ENCODE data around the gene THY1.
"Not testable (repeated sequence)": the region's sequence is repeated elsewhere in the genome, so short reads cannot be mapped to it uniquely, and the experiment has no call there.

The THY1 gene

GRCh38 chr11:119445379-119445778 is 22.4 kb upstream of the THY1 start:
- DNase-seq, result no peak

DNA sequence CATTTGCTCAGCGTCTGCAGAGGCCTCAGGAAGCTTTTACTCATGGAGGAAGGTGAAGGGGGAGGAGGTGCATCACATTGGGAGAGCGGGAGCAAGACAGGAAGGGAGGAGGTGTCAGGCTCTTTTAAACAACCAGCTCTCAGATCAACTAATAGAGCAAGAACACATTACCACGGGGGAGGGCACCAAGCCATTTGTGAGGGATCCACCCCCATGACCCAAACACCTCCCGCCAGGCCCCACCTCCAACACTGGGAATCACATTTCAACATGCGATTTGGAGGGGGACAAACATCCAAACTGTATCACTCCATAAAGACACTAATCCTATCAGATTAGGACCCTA is 18.9 kb upstream of the THY1 start:
- DNase-seq, result no peak

DNA sequence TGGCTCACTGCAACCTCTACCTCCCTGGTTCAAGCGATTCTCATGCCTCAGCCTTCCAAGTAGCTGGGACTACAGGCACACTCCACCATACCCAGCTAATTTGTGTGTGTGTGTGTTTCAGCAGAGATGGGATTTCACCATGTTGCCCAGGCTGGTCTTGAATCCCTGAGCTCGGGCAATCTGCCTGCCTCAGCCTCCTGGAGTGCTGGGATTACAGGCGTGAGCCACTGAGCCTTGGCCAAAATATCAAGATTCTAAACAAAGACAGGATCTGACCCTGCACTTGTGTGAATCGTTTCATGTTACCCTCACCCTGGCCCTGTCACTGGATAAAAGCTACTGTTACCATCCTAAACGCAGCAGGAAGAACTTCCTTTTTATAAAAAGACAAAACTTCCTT is 15.6 kb upstream of the THY1 start:
- no peak for DNase-seq

DNA sequence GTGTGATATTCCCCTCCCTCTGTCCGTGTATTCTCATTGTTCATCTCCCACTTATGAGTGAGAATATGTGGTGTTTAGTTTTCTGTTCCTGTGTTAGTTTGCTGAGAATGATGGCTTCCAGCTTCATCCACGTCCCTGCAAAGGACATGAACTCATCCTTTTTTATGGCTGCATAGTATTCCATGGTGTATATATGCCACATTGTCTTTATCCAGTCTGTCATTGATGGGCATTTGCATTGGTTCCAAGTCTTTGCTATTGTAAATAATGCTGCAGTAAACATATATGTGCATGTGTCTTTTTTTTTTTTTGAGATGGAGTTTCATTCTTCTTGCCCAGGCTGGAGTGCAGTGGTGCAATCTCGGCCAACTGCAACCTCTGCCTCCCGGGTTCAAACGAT is 14.5 kb upstream of the THY1 start:
- not testable (repeated sequence) for DNase-seq

- DNase-seq, result no peak
Measured at GRCh38 chr11:119436711-119437110, 13.7 kb upstream of the THY1 start.

GRCh38 chr11:119436093-119436492 is 13.1 kb upstream of the THY1 start:
- DNase-seq, result no peak

DNA sequence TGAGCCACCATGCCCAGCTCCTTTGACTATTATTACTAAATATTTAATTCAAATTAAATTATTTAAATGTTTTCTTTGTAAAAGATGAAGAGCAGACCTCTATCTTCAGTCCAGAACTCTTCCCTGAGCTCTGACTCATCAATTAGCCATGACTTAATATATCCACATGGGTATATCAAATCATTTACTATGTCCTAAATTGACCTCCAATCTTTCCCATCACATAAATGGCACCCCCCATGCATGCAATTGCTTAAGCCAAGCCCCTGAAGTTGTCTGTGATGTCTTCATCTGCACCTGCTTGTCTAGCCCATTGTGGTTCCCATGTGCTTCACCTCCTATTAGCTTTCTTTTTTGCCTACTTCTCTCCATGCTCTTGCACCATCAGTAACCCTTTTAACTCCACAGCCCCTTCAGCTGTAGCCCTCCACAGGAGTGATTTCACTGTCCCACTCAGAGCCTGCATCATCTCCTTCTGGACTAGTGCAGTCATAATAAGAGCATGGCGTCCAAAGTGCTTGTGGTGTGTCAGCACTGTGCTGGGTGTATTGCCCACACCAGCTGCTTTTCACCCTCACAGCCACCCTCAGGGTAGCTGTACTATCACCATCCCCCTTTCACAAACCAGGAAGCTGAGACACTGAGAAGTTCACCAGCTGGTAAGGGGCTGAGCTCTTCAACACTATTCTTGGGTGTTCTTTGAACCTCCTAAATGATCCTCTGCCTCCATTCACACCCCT is 11.8 kb upstream of the THY1 start:
- no peak for DNase-seq

DNA sequence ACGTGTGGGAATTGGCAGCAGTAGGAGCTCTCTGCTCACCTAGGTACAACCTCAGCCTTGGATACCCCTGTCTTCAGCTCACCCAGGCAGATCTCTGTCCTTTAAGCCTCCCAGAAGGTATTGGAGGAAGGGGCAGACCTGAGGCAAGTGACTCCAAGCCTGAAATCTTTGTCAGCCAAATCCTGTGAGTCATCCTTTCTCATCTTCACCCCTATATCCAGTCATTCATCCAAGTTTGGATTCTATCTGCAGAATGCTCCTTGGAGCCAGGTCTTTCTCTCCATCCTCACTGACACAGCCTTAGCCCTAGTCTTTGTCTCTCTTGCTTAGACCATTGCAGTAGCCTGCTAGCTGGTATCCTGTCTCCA is 10.4 kb upstream of the THY1 start:
- no peak for DNase-seq

DNA sequence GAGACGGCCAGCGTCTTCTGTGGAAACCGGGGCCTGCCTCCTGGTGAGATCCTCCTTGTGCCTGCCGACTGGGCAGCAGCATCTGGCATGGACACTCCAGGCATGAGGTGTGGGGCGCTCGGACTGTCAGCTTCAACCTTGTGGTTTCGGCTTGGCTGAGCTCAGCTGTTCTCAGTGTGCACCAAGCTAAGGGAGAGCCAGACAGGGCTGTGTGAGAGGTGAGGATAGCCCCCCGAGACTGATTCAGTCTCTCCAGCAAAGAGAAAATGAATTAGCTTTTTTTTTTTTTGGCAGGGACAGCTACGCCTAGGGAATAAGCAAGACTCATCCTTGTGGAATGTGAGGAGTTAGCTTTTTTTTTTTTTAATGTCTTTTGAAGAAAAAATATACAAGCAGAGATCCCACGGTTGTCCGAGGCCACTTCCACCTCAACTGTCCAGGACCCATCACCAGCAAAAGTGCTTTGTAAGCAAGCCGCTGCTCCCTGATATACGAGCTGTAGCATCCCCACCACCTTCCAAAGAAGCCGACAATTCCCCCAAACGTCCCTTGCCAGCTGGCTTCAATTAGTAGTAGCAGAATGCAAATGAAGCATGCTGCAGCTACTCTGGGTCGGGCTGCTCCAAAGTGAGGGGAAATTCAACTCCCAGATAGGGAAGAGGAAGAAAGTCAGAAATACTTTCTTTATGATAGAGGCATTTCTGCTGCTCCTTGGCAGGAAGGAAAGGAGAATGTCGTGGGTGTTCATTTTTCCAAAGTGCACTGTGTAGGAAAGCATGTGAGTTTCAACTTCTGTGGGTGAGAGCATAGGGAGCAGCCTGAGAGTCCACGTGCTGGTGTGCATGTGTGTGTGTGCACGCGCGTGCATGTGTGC is 9.7 kb upstream of the THY1 start:
- no peak for DNase-seq

DNA sequence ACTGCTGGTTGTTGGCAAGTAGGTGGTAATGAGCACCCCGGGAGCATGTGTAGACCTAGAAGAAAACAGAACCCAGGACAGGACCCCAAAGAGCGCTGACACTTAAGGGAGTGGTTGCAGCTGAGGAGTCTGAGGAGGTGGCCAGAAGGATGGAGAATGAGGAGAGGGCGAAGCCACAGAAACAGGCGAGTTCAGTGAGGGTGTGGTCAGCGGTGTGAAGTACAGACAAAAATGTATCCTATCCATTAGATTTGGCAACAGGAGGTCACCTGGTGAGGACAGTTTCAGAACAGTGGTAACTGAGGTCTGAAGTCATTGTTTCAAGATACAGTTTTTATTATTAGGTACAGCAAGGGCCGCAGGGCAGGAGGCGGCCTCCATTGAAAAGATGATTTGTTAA is 8.6 kb upstream of the THY1 start:
- DNase-seq, result no peak

DNA sequence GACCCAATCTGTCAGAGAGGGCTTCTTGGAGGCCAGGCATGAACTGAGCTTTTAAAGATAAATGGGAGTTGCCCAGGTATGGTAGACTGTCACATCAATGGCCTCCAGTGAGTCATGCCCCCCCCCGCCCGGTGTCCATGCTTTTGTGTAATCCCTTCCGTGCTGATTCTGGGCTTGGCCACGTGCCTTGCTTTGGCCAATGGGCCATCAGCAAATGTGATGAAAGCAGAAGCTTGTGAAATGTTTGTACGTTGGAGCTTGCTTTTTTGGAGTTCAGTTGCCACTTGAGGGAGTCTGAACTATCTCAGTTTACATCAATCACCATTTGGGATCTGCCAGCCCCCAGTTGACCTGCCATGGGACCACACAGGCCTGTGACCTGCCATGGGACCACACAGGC is 4.3 kb upstream of the THY1 start:
- DNase-seq, result no peak

DNA sequence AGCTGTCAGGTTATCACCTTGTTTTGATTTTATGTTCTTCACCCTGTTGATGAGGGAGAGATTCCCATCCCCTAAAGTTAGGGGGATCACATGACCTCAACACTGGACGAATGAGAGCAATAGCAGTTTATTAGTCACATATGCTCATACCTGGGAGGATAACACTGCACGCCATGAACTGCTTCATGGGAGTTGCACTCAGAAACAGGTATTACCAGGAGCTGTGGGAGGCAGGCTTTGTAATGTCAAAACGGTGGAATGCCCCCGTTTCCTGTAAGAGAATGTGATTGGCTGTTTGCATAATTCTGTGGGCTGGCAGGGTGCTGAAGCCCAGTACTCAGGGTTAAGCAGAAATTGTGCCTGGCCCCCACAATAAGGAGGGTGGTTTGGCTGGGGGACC is 3.2 kb upstream of the THY1 start:
- DNase-seq, result no peak

DNA sequence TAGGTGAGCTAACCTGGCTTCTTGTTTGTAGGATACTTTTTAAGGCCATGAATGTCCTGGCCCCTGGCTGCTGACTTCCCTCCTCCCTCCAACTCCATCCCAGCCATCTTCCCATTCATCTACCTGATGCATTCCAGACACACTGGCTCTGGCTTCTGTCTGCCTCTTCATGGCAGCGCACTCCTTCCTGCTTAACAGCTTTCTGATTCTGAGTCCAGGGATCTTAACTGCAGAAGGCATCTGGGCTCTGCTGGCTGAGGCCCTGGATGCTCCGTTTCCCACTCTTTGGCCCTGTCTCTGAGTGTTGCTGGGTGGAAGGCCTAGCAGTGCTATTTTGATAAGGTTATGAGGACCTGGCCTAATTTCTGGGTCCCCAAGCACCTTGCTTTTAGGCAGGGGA is 1.8 kb upstream of the THY1 start:
- no peak for DNase-seq

DNA sequence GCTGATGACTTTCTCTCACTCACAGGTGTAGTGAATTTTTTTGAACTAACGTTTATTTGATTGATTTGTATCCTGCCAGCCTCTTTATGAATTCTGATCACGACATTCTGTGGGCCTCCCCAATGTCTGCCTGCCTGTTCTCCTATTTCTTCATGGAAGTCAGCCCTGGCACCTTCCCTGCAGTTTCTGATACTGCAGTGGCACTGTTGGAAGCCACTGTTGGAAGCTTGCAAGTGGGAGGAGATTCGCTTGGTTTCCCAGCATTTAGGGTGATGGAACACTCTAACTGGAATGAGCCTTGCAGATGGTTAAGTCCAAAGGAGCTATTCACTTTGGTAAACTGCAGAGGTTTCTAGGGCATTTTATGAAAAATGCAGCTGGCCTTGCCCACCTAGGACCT is 1.3 kb upstream of the THY1 start:
- no peak for DNase-seq

- no peak for DNase-seq
Measured at GRCh38 chr11:119423509-119424254, 710 bp upstream of the THY1 start.

DNA sequence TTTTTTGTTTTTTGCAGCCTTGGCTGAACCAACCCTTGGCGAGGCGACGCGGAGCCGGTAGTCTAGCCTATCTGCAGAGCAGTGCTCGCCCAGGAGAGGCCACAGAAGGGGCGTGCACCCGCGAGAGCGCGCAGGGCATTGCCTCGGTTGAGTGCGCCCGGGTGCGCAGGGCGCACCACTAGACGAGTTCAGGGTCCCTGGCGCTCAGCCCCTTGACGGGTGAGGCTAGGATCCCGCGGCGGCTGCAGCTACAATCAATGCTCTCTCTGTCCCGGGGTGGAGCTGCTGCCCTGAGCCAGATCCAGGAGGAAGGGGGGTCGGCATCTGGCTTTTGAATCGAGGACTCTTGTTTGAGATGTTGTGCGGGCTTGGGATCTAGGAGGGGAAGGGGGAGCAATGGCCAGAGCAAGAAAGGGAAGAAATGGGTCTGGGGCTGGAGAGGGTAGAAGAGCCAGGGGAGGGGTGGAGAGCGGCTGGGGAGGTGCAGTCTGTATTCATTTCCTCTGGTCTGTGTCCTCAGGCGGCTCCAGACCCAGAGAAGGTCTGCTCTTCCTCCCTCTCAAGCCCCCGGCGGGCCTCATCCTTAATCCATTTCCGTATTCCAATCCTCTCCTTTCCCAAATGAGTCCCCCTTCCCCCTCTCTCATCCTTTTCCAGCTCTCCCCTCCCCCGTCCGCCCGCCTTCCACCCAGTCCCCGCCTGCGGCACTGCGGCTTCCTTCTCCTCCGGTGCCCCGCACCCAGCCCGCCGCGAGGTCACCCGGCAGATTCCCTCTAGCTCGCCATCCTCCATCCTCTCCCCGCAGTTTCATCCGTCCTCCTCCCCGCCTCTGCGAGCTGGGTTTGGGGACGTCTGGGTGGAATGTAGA is 797 bp downstream of the THY1 start:
- no peak for DNase-seq

DNA sequence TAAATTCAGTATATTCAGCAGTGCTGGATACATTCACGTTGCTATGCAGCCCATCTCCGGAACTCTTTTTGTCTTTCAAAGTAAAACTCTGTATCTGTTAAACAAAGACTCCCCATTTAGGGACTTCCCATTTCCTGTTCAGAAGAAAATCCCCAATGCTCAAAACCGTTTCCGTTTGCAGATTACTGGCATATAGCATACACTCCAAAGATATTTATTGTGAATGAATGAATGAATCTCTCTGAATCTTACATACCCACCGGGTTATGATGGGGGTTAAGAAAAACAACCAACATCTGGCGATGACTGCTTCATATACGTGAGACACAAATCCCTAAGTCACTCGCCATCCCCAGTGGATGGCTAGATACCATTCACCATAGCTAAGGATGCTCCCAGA is 1.6 kb downstream of the THY1 start:
- DNase-seq, result no peak

DNA sequence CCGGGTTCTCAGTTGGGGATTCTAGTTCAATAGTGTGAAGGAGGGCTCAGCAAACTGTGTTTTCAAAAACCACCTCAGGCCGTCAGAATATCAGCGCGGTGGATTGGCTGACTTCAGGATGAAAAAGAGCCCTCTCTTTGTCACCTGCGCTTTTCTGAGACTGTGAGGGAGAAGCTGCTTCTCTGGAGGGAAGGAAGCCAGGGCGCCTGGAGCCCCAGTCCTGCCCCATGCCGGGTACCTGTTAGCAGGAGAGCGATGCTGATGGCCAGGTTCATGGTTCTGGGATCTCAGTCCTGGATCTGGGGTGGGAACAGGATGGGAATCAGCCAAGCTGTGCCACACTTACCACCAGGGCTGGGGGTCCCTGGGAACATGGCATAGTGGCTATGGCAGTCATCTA is 2.3 kb downstream of the THY1 start:
- no peak for DNase-seq

DNA sequence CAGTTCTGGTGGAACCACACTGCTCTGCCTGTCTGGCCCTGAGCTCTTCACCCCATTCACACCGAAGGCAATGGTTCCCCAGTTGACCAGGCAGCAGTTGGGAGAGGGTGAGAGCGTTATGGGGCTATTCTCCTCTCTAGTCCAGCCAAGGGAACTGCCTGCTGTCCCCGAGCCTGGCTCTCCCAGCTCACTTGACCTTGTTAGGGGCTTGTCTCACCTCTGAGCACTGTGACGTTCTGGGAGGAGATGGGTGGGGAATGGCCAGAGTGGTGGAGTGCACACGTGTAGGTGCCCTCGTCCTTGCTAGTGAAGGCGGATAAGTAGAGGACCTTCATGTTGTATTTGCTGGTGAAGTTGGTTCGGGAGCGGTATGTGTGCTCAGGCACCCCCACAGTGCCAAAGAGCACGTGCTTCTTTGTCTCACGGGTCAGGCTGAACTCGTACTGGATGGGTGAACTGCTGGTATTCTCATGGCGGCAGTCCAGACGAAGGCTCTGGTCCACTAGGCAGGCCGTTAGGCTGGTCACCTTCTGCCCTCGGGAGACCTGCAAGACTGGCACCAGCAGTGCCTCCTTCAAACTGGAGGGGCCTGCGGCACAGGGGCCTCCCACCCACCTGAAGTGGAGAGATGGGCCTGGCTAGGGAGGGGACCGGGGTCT is 3.0 kb downstream of the THY1 start:
- DNase-seq, result no peak

DNA sequence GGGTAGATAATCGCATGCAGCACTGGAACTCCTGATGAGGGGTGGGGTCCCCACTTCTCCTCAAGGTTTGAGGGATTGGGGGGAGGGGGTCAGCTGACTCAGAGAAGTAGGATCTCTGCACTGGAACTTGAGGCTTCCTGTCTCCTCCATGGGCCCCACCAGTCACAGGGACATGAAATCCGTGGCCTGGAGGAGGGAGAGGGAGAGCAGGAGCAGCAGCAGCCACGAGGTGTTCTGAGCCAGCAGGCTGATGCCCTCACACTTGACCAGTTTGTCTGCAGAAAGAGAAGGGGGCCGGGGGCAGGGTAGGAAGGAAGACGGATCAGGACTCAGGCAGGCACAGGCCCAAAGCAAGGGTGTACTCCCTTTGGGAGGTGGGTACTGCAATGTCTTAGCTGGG is 3.7 kb downstream of the THY1 start:
- no peak for DNase-seq

DNA sequence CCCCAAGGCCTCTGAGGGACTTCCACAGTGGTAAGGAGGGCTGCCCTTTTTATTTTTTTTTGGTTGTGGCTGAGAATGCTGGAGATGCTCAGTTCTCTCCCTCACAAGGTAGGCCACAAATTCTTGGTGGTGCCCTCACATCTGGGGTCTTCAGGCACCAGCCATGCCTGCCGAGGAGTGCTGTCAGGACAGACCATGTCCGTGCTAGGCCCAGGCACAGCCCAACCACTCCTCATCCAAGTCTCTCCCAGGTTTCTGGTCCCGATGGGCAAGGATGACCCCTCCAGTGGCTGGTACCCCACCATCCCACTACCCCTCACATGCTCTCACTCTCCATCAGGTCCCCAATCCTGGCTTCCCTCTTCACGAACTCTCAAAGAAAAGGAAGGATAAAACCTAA is 4.2 kb downstream of the THY1 start:
- no peak for DNase-seq

Measured in stimulated activated CD8-positive, alpha-beta memory T cell treated with anti-CD3 and anti-CD28 coated beads, Interleukin-4, amount 100 ng/mL, for 48 hours (primary cell).